Adipocyte (in vitro differentiated cells): ENCODE data around the gene SH3BP1.

Experiments used
- DNase-seq: peaks from one replicate; pipeline ENCODE4 v3.0.0-alpha.2; 2015; ENCODE audit warnings: low read depth
- H3K27me3 ChIP-seq: replicated peaks from 2 replicates; pipeline ENCODE4 v1.7.0; 2013; ENCODE audit warnings: mild to moderate bottlenecking, low read length, moderate library complexity; ENCODE audit not compliant: control insufficient read depth, insufficient read depth
- H3K36me3 ChIP-seq: 2 replicates; pipeline ENCODE4 v1.7.0; 2013; ENCODE audit warnings: low read length, mild to moderate bottlenecking, moderate library complexity; ENCODE audit not compliant: control insufficient read depth, insufficient read depth, severe bottlenecking
- H3K4me1 ChIP-seq: 2 replicates; pipeline ENCODE4 v1.7.0; 2013; ENCODE audit warnings: mild to moderate bottlenecking, low read length, moderate library complexity; ENCODE audit not compliant: control insufficient read depth, insufficient read depth
- H3K4me3 ChIP-seq: 2 replicates; pipeline ENCODE4 v1.7.0; 2013; ENCODE audit warnings: mild to moderate bottlenecking, low read length, moderate library complexity
- H3K9ac ChIP-seq: 2 replicates; pipeline ENCODE4 v1.7.0; 2013; ENCODE audit warnings: mild to moderate bottlenecking, low read length, moderate library complexity
- H3K9me3 ChIP-seq: 2 replicates; pipeline ENCODE4 v1.7.0; 2013; ENCODE audit warnings: mild to moderate bottlenecking, low read length, moderate library complexity; ENCODE audit not compliant: control insufficient read depth

SH3BP1 gene

GRCh38 chr22:37627545-37627944, 11.9 kb upstream of the SH3BP1 start:
- Histone ChIP-seq H3K9me3 (no peaks in the 10 kb centered on the region), H3K4me1 (peaks cover 33% of the 10 kb centered on the region), H3K36me3 (peaks cover 28% of the 10 kb centered on the region), H3K4me3 (no peak overlapping the region), H3K9ac (peak overlapping the region; percentile 73), H3K27me3 (no peaks in the 10 kb centered on the region)
- no peak for DNase-seq

GRCh38 chr22:37628830-37629229, 10.6 kb upstream of the SH3BP1 start:
- H3K4me3 ChIP-seq = no peak overlapping the region
- DNase-seq = no peak
- no peaks in the 10 kb centered on the region for H3K9me3 ChIP-seq
- no peak overlapping the region for H3K9ac ChIP-seq
- no peaks in the 10 kb centered on the region for H3K27me3 ChIP-seq
- H3K36me3 ChIP-seq = peaks cover 28% of the 10 kb centered on the region
- peaks cover 44% of the 10 kb centered on the region for H3K4me1 ChIP-seq

GRCh38 chr22:37629928-37630327, 9.5 kb upstream of the SH3BP1 start:
- peaks cover 24% of the 10 kb centered on the region for H3K36me3 ChIP-seq
- no peaks in the 10 kb centered on the region for H3K9me3 ChIP-seq
- DNase-seq = no peak
- H3K4me1 ChIP-seq = peaks cover 52% of the 10 kb centered on the region
- no peak overlapping the region for H3K9ac ChIP-seq
- H3K27me3 ChIP-seq = no peaks in the 10 kb centered on the region
- H3K4me3 ChIP-seq = no peak overlapping the region

- Histone ChIP-seq H3K4me1 (peaks cover 50% of the 10 kb centered on the region), H3K27me3 (no peaks in the 10 kb centered on the region), H3K36me3 (peaks cover 24% of the 10 kb centered on the region), H3K9ac (no peak overlapping the region), H3K9me3 (no peaks in the 10 kb centered on the region), H3K4me3 (no peak overlapping the region)
- no peak for DNase-seq
Observed at GRCh38 chr22:37630839-37631435, 8.5 kb upstream of the SH3BP1 start.

- no peak for DNase-seq
- Histone ChIP-seq H3K4me1 (peaks cover 50% of the 10 kb centered on the region), H3K36me3 (peaks cover 24% of the 10 kb centered on the region)
Observed at GRCh38 chr22:37631448-37632173, 7.9 kb upstream of the SH3BP1 start.

GRCh38 chr22:37632174-37633088, 7.0 kb upstream of the SH3BP1 start:
- Histone ChIP-seq H3K36me3 (peaks cover 24% of the 10 kb centered on the region), H3K9ac (peak overlapping the region; percentile 84), H3K4me3 (no peak overlapping the region), H3K9me3 (no peaks in the 10 kb centered on the region), H3K27me3 (no peaks in the 10 kb centered on the region), H3K4me1 (peaks cover 47% of the 10 kb centered on the region)
- DNase-seq = no peak

More at GRCh38 chr22:37631448-37632173, 7.9 kb upstream of the SH3BP1 start:
- Histone ChIP-seq H3K9ac (no peak overlapping the region), H3K27me3 (no peaks in the 10 kb centered on the region), H3K4me3 (no peak overlapping the region), H3K9me3 (no peaks in the 10 kb centered on the region)

GRCh38 chr22:37633089-37633624, 6.3 kb upstream of the SH3BP1 start:
- no peaks in the 10 kb centered on the region for H3K27me3 ChIP-seq
- no peaks in the 10 kb centered on the region for H3K9me3 ChIP-seq
- DNase-seq = no peak
- H3K4me1 ChIP-seq = peaks cover 44% of the 10 kb centered on the region
- no peak overlapping the region for H3K4me3 ChIP-seq
- peak overlapping the region; percentile 84 for H3K9ac ChIP-seq
- H3K36me3 ChIP-seq = peaks cover 24% of the 10 kb centered on the region

GRCh38 chr22:37633625-37634416, 5.6 kb upstream of the SH3BP1 start:
- DNase-seq = peak; percentile 83
- Histone ChIP-seq H3K4me3 (peak overlapping the region; percentile 71), H3K4me1 (peaks cover 50% of the 10 kb centered on the region), H3K9me3 (no peaks in the 10 kb centered on the region), H3K36me3 (peaks cover 22% of the 10 kb centered on the region), H3K9ac (peak overlapping the region; percentile 84), H3K27me3 (no peaks in the 10 kb centered on the region)

GRCh38 chr22:37634417-37634924, 5.0 kb upstream of the SH3BP1 start:
- Histone ChIP-seq H3K4me3 (peak overlapping the region; percentile 71), H3K27me3 (no peaks in the 10 kb centered on the region), H3K4me1 (peaks cover 54% of the 10 kb centered on the region), H3K36me3 (peaks cover 17% of the 10 kb centered on the region), H3K9me3 (no peaks in the 10 kb centered on the region), H3K9ac (peak overlapping the region; percentile 84)
- peak; percentile 24 for DNase-seq

- no peak overlapping the region for H3K4me3 ChIP-seq
- H3K9me3 ChIP-seq = no peaks in the 10 kb centered on the region
- no peaks in the 10 kb centered on the region for H3K27me3 ChIP-seq
- H3K36me3 ChIP-seq = peaks cover 10% of the 10 kb centered on the region
- peaks cover 54% of the 10 kb centered on the region for H3K4me1 ChIP-seq
- H3K9ac ChIP-seq = peak overlapping the region; percentile 84
- no peak for DNase-seq
Observed at GRCh38 chr22:37635157-37635556, 4.3 kb upstream of the SH3BP1 start.
